ENCODE data around the gene FNDC3B.

DNA sequence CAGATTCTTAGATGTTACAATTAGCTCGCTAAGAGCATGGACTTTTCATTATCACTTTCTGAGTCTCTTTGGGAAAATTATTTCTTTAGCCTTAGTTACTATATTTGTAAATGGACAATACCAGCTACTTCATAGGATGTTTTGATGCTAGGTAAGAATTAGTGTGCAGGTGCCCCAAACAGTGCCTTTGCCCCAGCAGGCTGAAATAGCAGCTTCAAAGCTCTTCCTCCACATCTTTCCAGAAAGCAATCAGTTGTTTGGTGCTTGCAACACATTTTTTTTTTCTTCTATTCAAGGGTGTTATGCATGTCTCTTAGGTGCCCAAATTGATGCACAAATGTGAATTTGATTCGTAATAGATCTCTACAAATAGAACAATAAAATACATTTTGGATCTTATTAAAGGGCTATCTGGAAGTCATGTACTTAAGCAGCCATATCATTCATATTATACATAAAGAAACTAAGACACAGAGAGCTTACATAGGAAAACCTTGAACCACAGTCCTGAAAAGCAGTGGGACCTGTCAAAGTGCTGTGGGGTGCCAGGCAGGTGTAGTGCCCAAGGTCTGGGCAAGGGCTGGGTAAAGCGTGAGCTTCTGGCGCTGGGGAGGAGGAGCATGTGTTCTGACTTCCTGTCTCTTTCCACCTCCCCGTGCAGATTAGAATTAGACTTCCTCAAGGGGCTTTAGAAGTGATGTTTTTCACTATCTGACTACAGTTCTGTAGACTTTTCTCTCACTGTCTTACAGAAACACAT lies 62.9 kb downstream of the FNDC3B start:
- TF ChIP-seq, protein P1, sequence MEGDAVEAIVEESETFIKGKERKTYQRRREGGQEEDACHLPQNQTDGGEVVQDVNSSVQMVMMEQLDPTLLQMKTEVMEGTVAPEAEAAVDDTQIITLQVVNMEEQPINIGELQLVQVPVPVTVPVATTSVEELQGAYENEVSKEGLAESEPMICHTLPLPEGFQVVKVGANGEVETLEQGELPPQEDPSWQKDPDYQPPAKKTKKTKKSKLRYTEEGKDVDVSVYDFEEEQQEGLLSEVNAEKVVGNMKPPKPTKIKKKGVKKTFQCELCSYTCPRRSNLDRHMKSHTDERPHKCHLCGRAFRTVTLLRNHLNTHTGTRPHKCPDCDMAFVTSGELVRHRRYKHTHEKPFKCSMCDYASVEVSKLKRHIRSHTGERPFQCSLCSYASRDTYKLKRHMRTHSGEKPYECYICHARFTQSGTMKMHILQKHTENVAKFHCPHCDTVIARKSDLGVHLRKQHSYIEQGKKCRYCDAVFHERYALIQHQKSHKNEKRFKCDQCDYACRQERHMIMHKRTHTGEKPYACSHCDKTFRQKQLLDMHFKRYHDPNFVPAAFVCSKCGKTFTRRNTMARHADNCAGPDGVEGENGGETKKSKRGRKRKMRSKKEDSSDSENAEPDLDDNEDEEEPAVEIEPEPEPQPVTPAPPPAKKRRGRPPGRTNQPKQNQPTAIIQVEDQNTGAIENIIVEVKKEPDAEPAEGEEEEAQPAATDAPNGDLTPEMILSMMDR (IDR thresholded peaks at IDR 0.05): no peak
- no peak for TF ChIP-seq EZH2 (IDR thresholded peaks at IDR 0.05; ENCODE audit: borderline replicate concordance, insufficient read depth, low read depth, low read length, poor library complexity, severe bottlenecking)

Measured in B cell (primary cell).